Measurements from ENCODE around the gene FRMPD4.

GRCh38 chrX:12263211-12263610 is 124.9 kb downstream of the FRMPD4 start:
- TF ChIP-seq CTCF (IDR thresholded peaks at IDR 0.05; ENCODE audit: low read length): no peak
- TF ChIP-seq EZH2phosphoT487 (IDR thresholded peaks at IDR 0.05; ENCODE audit: low read length): no peak
- TF ChIP-seq EZH2 (optimal IDR thresholded peaks at IDR 0.05; ENCODE audit: low read depth, low read length): no peak
